HCT116 (cell line): Measurements from ENCODE around the gene SUV39H1.
"Not testable (repeated sequence)": the region's sequence is repeated elsewhere in the genome, so short reads cannot be mapped to it uniquely, and the experiment has no call there.

Source experiments
- EZH2 ChIP-seq: fragments of 200-600 bp; sonication (generic); IDR thresholded peaks from 2 replicates; pipeline ENCODE4 v1.6.1; 2017; ENCODE audit warnings: antibody characterized with exemption, mixed run types
- EZH2phosphoT487 ChIP-seq: fragments of 200-600 bp; IDR thresholded peaks from 2 replicates; pipeline ENCODE4 v1.6.1; 2018; ENCODE audit warnings: antibody characterized with exemption, borderline replicate concordance
- REST ChIP-seq: IDR thresholded peaks from 2 replicates; pipeline ENCODE4 v1.6.1; 2012; ENCODE audit warnings: low read depth
- SIN3A ChIP-seq: IDR thresholded peaks from 2 replicates; pipeline ENCODE4 v1.6.1; 2012; ENCODE audit warnings: low read depth

- not testable (repeated sequence) for TF ChIP-seq EZH2, REST, SIN3A, EZH2phosphoT487
These were observed 28.3 kb upstream of the SUV39H1 start for GRCh38 chrX:48668187-48668586.
